ENCODE data around the gene KLRG1. TPM values are rescaled to one million over a fixed set of nuclear protein-coding genes. Genes with fewer than 3 reads are reported as not detected.

KLRG1 gene
- total and polyA plus RNA-seq, 9 of the 15 experiments (the other 6 are each of a cell fraction or from before 2014, with no cell fraction given) = 1.4 to 7.2 (median 2.1) TPM

DNA sequence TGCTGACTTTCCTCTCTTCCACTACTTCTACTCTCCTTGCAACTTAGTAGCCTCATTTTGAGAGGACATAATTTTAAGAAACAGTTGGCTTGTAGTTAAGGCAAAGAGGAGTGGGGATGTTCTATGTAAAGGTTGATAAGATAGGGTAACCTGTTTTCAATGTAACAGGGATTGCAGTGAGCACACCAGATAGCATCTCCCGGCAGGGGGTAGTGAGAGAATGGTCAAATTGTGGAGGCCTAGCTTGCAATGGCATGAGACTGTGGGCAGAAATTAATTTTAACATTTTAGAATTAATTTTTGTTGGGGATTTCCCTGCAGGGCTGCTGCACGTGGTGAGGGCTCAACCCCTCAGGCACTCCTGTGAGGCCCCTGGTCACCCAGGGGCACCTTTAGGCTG lies 41.4 kb downstream of the KLRG1 start:
- H3K9me3 ChIP-seq (replicated peaks; ENCODE audit: control insufficient read depth, insufficient read depth, low read depth, low read length) = no peaks in the 10 kb centered on the region
- no peak for TF ChIP-seq ZBTB1 (CRISPR knock-in tag; IDR thresholded peaks at IDR 0.05; ENCODE audit: borderline replicate concordance, low read depth)
- no peak for TF ChIP-seq KHSRP (IDR thresholded peaks at IDR 0.05)
- TF ChIP-seq SIX5 (IDR thresholded peaks at IDR 0.05; ENCODE audit: borderline replicate concordance in 1 of 2, insufficient read depth in 1 of 2, low read depth in 1 of 2, low read length in 2 of 2) = no peak
- no peak for TF ChIP-seq MYNN (IDR thresholded peaks at IDR 0.05)
- no peak for TF ChIP-seq MYNN (CRISPR knock-in tag; IDR thresholded peaks at IDR 0.05)
- no peak for TF ChIP-seq RBM34 (IDR thresholded peaks at IDR 0.05; ENCODE audit: borderline replicate concordance, insufficient read depth, low read length)
- TF ChIP-seq NFIC (IDR thresholded peaks at IDR 0.05) = no peak
- TF ChIP-seq, protein P1, sequence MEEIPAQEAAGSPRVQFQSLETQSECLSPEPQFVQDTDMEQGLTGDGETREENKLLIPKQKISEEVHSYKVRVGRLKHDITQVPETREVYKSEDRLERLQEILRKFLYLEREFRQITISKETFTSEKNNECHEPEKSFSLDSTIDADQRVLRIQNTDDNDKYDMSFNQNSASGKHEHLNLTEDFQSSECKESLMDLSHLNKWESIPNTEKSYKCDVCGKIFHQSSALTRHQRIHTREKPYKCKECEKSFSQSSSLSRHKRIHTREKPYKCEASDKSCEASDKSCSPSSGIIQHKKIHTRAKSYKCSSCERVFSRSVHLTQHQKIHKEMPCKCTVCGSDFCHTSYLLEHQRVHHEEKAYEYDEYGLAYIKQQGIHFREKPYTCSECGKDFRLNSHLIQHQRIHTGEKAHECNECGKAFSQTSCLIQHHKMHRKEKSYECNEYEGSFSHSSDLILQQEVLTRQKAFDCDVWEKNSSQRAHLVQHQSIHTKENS (CRISPR knock-in tag; IDR thresholded peaks at IDR 0.05) = no peak
- TF ChIP-seq POLR2G (IDR thresholded peaks at IDR 0.05; ENCODE audit: low read depth, low read length) = no peak
- no peak for TF ChIP-seq NFE2 (IDR thresholded peaks at IDR 0.05; ENCODE audit: low read depth)
- TF ChIP-seq GTF2A2 (tag; IDR thresholded peaks at IDR 0.05) = no peak
- TF ChIP-seq ZNF668 (CRISPR knock-in tag; IDR thresholded peaks at IDR 0.05) = no peak
- TF ChIP-seq HSF4 (CRISPR knock-in tag; IDR thresholded peaks at IDR 0.05; ENCODE audit: borderline replicate concordance) = no peak
- TF ChIP-seq, protein P2, sequence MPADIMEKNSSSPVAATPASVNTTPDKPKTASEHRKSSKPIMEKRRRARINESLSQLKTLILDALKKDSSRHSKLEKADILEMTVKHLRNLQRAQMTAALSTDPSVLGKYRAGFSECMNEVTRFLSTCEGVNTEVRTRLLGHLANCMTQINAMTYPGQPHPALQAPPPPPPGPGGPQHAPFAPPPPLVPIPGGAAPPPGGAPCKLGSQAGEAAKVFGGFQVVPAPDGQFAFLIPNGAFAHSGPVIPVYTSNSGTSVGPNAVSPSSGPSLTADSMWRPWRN (IDR thresholded peaks at IDR 0.05; ENCODE audit: low read depth) = no peak
- no peak for TF ChIP-seq CEBPG (CRISPR knock-in tag; IDR thresholded peaks at IDR 0.05)
- no peak for TF ChIP-seq CEBPG (tag; conservative IDR thresholded peaks at IDR 0.05 in 1 of 2, IDR thresholded peaks at IDR 0.05 in 1 of 2)
- TF ChIP-seq ZNF316 (IDR thresholded peaks at IDR 0.05) = no peak
- no peak for TF ChIP-seq ZNF77 (CRISPR knock-in tag; IDR thresholded peaks at IDR 0.05)
- TF ChIP-seq RCOR1 (IDR thresholded peaks at IDR 0.05; ENCODE audit: borderline replicate concordance in 1 of 2, low read depth in 2 of 2, low read length in 2 of 2) = no peak
- TF ChIP-seq, protein P3, sequence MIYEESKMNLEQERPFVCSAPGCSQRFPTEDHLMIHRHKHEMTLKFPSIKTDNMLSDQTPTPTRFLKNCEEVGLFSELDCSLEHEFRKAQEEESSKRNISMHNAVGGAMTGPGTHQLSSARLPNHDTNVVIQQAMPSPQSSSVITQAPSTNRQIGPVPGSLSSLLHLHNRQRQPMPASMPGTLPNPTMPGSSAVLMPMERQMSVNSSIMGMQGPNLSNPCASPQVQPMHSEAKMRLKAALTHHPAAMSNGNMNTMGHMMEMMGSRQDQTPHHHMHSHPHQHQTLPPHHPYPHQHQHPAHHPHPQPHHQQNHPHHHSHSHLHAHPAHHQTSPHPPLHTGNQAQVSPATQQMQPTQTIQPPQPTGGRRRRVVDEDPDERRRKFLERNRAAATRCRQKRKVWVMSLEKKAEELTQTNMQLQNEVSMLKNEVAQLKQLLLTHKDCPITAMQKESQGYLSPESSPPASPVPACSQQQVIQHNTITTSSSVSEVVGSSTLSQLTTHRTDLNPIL (CRISPR knock-in tag; IDR thresholded peaks at IDR 0.05) = no peak
- no peak for TF ChIP-seq MCM3 (IDR thresholded peaks at IDR 0.05)
- no peak for TF ChIP-seq ZNF57 (CRISPR knock-in tag; IDR thresholded peaks at IDR 0.05)
- no peak overlapping the region for H3K4me2 ChIP-seq (ENCODE audit: insufficient read depth, low read length)
- H2AFZ ChIP-seq (ENCODE audit: low read depth, low read length) = no peak overlapping the region
- H3K9ac ChIP-seq (ENCODE audit: insufficient read depth in 1 of 2, low read depth in 2 of 2, low read length in 2 of 2) = no peak overlapping the region
- WGBS (ENCODE audit: insufficient coverage, low coverage, missing lambda C conversion rate) = 14% methylated on average over 2 of the region's 2 CpGs
- no peaks in the 10 kb centered on the region for H4K20me1 ChIP-seq (replicated peaks; ENCODE audit: control insufficient read depth, insufficient read depth, low read length)
- no peak for ATAC-seq
- H3K4me1 ChIP-seq (replicated peaks in 1 of 2; ENCODE audit: control insufficient read depth in 2 of 2, insufficient read depth in 2 of 2, low read length in 2 of 2) = no peaks in the 10 kb centered on the region
- no TSS peak for BruUV-seq (replicated peaks)
- no peaks in the 10 kb centered on the region for H3K79me2 ChIP-seq (ENCODE audit: control insufficient read depth, insufficient read depth, low read length)
- no peak for DNase-seq (ENCODE audit: extremely low read depth in 1 of 4, low spot score in 3 of 4)
- no peaks in the 10 kb centered on the region for H3K9me1 ChIP-seq (ENCODE audit: control insufficient read depth, insufficient read depth, low read length)
- CTCF ChIA-PET (ENCODE audit: low intra/inter-chr PET ratio) = no interaction called here
- in situ Hi-C loops (cut with MboI) = no loop called here
- no peak overlapping the region for H3K4me3 ChIP-seq
- POLR2A ChIA-PET = no interaction called here
- H3K27me3 ChIP-seq (ENCODE audit: control insufficient read depth in 2 of 2, insufficient read depth in 2 of 2, low read length in 2 of 2) = no peaks in the 10 kb centered on the region
- no peak for FAIRE-seq
- H3K36me3 ChIP-seq (ENCODE audit: control insufficient read depth, insufficient read depth, low read length) = no peaks in the 10 kb centered on the region
- no peak overlapping the region for H3K27ac ChIP-seq (ENCODE audit: extremely low read depth, low read depth, low read length)
- intact Hi-C loops (cut with micrococcal nuclease) = no loop called here

All from K562 (cell line).